SU-DHL-6 (cell line): ENCODE data around the gene PTPRQ.

ENCODE experiments used
- EZH2phosphoT487 ChIP-seq: fragments of 200-600 bp; sonication (generic), shearing (Covaris generic); conservative IDR thresholded peaks from 2 replicates; pipeline ENCODE4 v1.6.1; 2018; ENCODE audit warnings: mild to moderate bottlenecking, antibody characterized with exemption, low read length, moderate library complexity, mixed read lengths
- TF ChIP-seq, protein P1 (sequence below): fragments of 200-600 bp; sonication (generic); IDR thresholded peaks from one replicate; pipeline ENCODE4 v1.5.1; 2017; ENCODE audit warnings: antibody characterized with exemption, mild to moderate bottlenecking, low read length, moderate library complexity; ENCODE audit not compliant: insufficient read depth, poor library complexity, severe bottlenecking

DNA sequence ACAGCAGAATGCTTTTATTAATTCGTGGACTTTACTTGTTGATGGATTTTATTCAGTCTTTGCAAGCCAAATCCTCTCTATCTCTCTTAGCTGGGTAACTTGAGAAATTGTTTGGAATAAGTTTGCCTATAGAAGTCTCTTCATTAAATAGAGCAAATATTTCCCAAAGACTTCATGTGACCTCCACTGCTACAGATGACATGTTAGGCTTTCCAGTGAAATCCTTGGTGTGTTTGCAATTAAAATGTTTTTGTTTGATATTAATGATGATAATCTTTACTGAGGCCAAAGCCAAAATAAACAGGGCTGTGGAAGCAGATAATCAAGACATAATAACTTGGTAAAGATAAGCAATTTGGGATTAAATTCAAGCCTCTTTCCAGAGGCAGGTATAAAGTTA, 267.8 kb downstream of the PTPRQ start:
- TF ChIP-seq, protein P1, sequence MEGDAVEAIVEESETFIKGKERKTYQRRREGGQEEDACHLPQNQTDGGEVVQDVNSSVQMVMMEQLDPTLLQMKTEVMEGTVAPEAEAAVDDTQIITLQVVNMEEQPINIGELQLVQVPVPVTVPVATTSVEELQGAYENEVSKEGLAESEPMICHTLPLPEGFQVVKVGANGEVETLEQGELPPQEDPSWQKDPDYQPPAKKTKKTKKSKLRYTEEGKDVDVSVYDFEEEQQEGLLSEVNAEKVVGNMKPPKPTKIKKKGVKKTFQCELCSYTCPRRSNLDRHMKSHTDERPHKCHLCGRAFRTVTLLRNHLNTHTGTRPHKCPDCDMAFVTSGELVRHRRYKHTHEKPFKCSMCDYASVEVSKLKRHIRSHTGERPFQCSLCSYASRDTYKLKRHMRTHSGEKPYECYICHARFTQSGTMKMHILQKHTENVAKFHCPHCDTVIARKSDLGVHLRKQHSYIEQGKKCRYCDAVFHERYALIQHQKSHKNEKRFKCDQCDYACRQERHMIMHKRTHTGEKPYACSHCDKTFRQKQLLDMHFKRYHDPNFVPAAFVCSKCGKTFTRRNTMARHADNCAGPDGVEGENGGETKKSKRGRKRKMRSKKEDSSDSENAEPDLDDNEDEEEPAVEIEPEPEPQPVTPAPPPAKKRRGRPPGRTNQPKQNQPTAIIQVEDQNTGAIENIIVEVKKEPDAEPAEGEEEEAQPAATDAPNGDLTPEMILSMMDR: no peak
- no peak for TF ChIP-seq EZH2phosphoT487
